HepG2 (cell line): ENCODE measurements around the gene DNAJB11. TPM values are rescaled to one million over a fixed set of nuclear protein-coding genes. Genes with fewer than 3 reads are reported as not detected.

Experiments used
- CHCHD3 ChIP-seq: sonication (generic); formaldehyde crosslinking; IDR thresholded peaks from 2 replicates; pipeline ENCODE4 v1.8.0; 2022; ENCODE audit warnings: mild to moderate bottlenecking, missing genetic modification reagents, moderate library complexity
- CREB1 ChIP-seq, 2 experiments: fragments of 450-650 bp in 1 of 2; IDR thresholded peaks; 2 replicates each; pipeline ENCODE4 v1.6.1; 2016 to 2017; ENCODE audit warnings: control low read depth in 1 of 2, mild to moderate bottlenecking in 1 of 2, missing compliant biosample characterization in 1 of 2, missing genetic modification characterization in 1 of 2
- GFI1 ChIP-seq: sonication (generic); formaldehyde crosslinking; IDR thresholded peaks from 2 replicates; pipeline ENCODE4 v1.5.0; 2020; ENCODE audit warnings: missing genetic modification reagents, mild to moderate bottlenecking, borderline replicate concordance
- KDM5A ChIP-seq: fragments of 200-600 bp; sonication (generic); IDR thresholded peaks from 2 replicates; pipeline ENCODE4 v1.7.0; 2018; ENCODE audit warnings: antibody characterized with exemption, mild to moderate bottlenecking, low read length, borderline replicate concordance
- SIN3B ChIP-seq: fragments of 150-350 bp; IDR thresholded peaks from 2 replicates; pipeline ENCODE4 v1.6.1; 2014; ENCODE audit warnings: low read length
- SP4 ChIP-seq: sonication (generic); formaldehyde crosslinking; IDR thresholded peaks from 2 replicates; pipeline ENCODE4 v1.8.1; 2023; ENCODE audit warnings: mild to moderate bottlenecking, missing genetic modification reagents
- TCF7L2 ChIP-seq: IDR thresholded peaks from 2 replicates; pipeline ENCODE4 v1.6.1; 2011; ENCODE audit warnings: mild to moderate bottlenecking, low read depth, low read length, moderate library complexity
- TFAP4 ChIP-seq: sonication (generic); IDR thresholded peaks from 2 replicates; pipeline ENCODE4 v1.6.1; 2016; ENCODE audit warnings: low read depth, borderline replicate concordance
- ZHX2 ChIP-seq, 2 experiments: sonication (generic) in 1 of 2; formaldehyde crosslinking in 1 of 2; IDR thresholded peaks; 2 replicates each; pipeline versions ENCODE4 v1.6.1 to v1.9.0; 2014 to 2022; ENCODE audit warnings: antibody characterized with exemption in 1 of 2, borderline replicate concordance in 1 of 2, inconsistent platforms in 1 of 2, low read depth in 1 of 2, missing genetic modification reagents in 1 of 2
- ZNF282 ChIP-seq: fragments of 450-650 bp; IDR thresholded peaks from 2 replicates; pipeline ENCODE4 v1.6.1; 2018; ENCODE audit not compliant: partially characterized antibody
- ZNF383 ChIP-seq: sonication (generic); formaldehyde crosslinking; IDR thresholded peaks from 2 replicates; pipeline ENCODE4 v1.4.0; 2020; ENCODE audit warnings: missing genetic modification reagents, mild to moderate bottlenecking, borderline replicate concordance
- polyA plus RNA-seq, 8 experiments: library from polyadenylated mRNA; depleted of rRNA in 3 of 8; stranded (reverse) in 7 of 8; unstranded in 1 of 8; fragments of >200 nt; fragmentation: Illumina TruSeq in 4 of 8; extraction: Trizol in 4 of 8; gene quantifications; 2 replicates each; pipeline versions ENCODE4 v1.2.1 to v1.2.3, GENCODE V29; 2011 to 2016; ENCODE audit warnings: low read depth in 4 of 8, missing spikeins in 1 of 8, mixed read lengths in 1 of 8; ENCODE audit not compliant: insufficient read depth in 1 of 8
- total RNA-seq, 5 experiments: library from RNA; depleted of rRNA; stranded (reverse); fragments of >200 nt; fragmentation: Illumina TruSeq; extraction: Trizol; gene quantifications; 2 replicates each; pipeline ENCODE4 v1.2.3, GENCODE V29; 2016; ENCODE audit warnings: low read depth in 1 of 5
- TF ChIP-seq, protein P1 (sequence below): sonication (generic); formaldehyde crosslinking; IDR thresholded peaks from 2 replicates; pipeline ENCODE4 v1.9.0; 2021; ENCODE audit warnings: missing genetic modification reagents, borderline replicate concordance
- TF ChIP-seq, protein P2 (sequence below): sonication (generic); formaldehyde crosslinking; IDR thresholded peaks from 2 replicates; pipeline ENCODE4 v1.8.0; 2023; ENCODE audit warnings: mild to moderate bottlenecking, missing genetic modification reagents
- TF ChIP-seq, protein P3 (sequence below): sonication (generic); formaldehyde crosslinking; IDR thresholded peaks from 2 replicates; pipeline ENCODE4 v1.4.0; 2020; ENCODE audit warnings: missing genetic modification reagents, borderline replicate concordance
- TF ChIP-seq, protein P4 (sequence below): sonication (generic); formaldehyde crosslinking; IDR thresholded peaks from 2 replicates; pipeline ENCODE4 v1.5.1; 2020; ENCODE audit warnings: missing genetic modification reagents, mild to moderate bottlenecking, borderline replicate concordance

The DNAJB11 gene
- total and polyA plus RNA-seq, 2 of the 13 experiments (the other 11 are each of a cell fraction or from before 2014, with no cell fraction given) = 41.0 to 132 TPM

DNA sequence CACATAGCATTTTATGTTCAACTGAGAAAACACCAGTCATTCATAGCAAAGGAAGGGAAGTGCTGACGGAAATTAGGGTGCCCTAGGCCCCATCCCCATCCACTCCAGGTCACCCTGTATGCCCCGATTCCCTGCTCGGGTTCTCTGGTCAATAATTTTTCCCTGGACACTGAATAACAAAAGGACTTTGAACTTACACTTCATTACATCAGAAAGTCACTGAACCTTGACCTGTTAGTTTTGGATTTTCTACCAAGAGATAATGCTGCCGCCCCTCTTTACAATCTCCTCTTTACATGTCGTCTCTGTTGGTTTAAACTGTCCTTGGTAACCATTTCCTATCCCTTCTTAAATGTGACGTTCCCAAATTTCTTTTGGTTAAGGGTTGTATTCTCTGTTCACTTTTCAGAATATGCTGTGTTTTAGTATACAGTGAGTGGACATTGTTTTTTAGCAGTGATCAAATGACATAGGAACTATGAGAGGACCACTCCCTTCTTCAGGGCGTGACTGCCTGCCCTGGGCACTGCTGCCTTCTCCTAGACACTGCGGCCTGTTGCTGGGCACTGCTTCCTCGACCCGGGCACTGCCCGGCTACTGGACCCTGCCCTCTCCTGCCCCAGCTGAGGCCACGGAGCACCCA, 28.7 kb downstream of the DNAJB11 start (continued):
- TF ChIP-seq, protein P1, sequence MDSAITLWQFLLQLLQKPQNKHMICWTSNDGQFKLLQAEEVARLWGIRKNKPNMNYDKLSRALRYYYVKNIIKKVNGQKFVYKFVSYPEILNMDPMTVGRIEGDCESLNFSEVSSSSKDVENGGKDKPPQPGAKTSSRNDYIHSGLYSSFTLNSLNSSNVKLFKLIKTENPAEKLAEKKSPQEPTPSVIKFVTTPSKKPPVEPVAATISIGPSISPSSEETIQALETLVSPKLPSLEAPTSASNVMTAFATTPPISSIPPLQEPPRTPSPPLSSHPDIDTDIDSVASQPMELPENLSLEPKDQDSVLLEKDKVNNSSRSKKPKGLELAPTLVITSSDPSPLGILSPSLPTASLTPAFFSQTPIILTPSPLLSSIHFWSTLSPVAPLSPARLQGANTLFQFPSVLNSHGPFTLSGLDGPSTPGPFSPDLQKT = no peak
- TF ChIP-seq, protein P2, sequence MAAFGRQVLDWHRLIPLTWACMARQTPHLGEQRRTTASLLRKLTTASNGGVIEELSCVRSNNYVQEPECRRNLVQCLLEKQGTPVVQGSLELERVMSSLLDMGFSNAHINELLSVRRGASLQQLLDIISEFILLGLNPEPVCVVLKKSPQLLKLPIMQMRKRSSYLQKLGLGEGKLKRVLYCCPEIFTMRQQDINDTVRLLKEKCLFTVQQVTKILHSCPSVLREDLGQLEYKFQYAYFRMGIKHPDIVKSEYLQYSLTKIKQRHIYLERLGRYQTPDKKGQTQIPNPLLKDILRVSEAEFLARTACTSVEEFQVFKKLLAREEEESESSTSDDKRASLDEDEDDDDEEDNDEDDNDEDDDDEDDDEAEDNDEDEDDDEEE (CRISPR knock-in tag) = peak; percentile 53; the same call in 1 of the 2 replicates
- TF ChIP-seq TCF7L2 = no peak
- no peak for TF ChIP-seq SIN3B
- no peak for TF ChIP-seq ZNF282
- TF ChIP-seq CREB1 (IDR thresholded peaks at IDR 0.05) = 0 out of 2 replicates have a peak, but pooled peaks have one; percentile 17
- TF ChIP-seq CREB1 (CRISPR knock-in tag; IDR thresholded peaks at IDR 0.05) = peak; percentile 71
- 0 out of 2 replicates have a peak, but pooled peaks have one; percentile 31 for TF ChIP-seq ZHX2 (IDR thresholded peaks at IDR 0.05; ENCODE audit: low read depth)
- TF ChIP-seq ZHX2 (CRISPR knock-in tag; IDR thresholded peaks at IDR 0.05; ENCODE audit: borderline replicate concordance) = no peak
- TF ChIP-seq, protein P3, sequence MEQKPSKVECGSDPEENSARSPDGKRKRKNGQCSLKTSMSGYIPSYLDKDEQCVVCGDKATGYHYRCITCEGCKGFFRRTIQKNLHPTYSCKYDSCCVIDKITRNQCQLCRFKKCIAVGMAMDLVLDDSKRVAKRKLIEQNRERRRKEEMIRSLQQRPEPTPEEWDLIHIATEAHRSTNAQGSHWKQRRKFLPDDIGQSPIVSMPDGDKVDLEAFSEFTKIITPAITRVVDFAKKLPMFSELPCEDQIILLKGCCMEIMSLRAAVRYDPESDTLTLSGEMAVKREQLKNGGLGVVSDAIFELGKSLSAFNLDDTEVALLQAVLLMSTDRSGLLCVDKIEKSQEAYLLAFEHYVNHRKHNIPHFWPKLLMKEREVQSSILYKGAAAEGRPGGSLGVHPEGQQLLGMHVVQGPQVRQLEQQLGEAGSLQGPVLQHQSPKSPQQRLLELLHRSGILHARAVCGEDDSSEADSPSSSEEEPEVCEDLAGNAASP = peak; percentile 98
- no peak for TF ChIP-seq TFAP4
- no peak for TF ChIP-seq SP4 (CRISPR knock-in tag)
- TF ChIP-seq, protein P4, sequence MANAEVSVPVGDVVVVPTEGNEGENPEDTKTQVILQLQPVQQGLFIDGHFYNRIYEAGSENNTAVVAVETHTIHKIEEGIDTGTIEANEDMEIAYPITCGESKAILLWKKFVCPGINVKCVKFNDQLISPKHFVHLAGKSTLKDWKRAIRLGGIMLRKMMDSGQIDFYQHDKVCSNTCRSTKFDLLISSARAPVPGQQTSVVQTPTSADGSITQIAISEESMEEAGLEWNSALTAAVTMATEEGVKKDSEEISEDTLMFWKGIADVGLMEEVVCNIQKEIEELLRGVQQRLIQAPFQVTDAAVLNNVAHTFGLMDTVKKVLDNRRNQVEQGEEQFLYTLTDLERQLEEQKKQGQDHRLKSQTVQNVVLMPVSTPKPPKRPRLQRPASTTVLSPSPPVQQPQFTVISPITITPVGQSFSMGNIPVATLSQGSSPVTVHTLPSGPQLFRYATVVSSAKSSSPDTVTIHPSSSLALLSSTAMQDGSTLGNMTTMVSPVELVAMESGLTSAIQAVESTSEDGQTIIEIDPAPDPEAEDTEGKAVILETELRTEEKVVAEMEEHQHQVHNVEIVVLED (CRISPR knock-in tag) = peak; percentile 16; the same call in 1 of the 2 replicates
- no peak for TF ChIP-seq CHCHD3 (CRISPR knock-in tag)
- TF ChIP-seq GFI1 = peak; percentile 76
- no peak for TF ChIP-seq ZNF383
- 0 out of 2 replicates have a peak, but pooled peaks have one; percentile 30 for TF ChIP-seq KDM5A
